Hematopoietic multipotent progenitor cell treated with erythropoietin and hydrocortisone succinate and interleukin-3 and kit ligand, for 17 days (in vitro differentiated cells): ENCODE data around the gene ERGIC2.
A peak's percentile ranks its signal among the peaks of the same experiment; 100 is the strongest.

Experiments used
- DNase-seq: peaks from one replicate; pipeline ENCODE4 v3.0.0-alpha.2; 2015; ENCODE audit warnings: low spot score

Gene ERGIC2

DNA sequence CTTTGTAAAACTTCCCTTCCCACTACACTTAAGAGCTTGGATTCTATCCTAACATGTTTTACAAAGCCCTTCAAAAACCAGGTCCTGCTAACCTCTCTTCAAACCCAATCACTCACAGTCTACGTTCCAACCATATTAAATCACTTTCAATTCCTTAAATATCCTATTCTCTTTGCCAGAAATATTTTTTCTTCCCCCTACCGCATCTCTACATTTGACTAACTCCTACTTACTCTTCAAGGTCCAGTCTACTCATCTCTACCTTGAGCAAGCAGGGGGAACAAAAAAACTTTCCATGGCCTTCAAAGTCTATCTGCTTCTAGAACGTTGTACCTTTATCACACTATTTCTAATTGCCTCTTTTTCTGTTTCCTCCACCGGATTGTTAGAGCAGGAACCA, 6.1 kb downstream of the ERGIC2 start:
- DNase-seq, result no peak

- DNase-seq, result no peak
Observed at GRCh38 chr12:29374012-29374411, 7.0 kb downstream of the ERGIC2 start.

DNA sequence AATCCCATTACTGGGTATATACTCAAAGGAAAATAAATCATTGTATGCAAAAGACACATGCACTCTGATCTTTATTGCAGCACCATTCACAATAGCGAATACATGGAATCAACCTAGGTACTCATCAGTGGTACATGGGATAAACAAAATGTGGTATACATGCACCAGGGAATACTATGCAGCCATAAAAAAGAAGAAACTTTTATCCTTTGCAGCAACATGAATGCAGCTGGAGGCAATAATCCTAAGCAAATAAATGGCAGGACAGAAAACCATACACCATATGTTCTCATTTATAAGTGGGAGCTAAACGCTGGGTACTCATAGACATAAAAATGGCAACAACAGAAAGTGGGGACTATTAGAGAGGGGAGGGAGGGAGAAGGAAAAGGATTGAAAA, 15.9 kb downstream of the ERGIC2 start:
- DNase-seq, result no peak

DNA sequence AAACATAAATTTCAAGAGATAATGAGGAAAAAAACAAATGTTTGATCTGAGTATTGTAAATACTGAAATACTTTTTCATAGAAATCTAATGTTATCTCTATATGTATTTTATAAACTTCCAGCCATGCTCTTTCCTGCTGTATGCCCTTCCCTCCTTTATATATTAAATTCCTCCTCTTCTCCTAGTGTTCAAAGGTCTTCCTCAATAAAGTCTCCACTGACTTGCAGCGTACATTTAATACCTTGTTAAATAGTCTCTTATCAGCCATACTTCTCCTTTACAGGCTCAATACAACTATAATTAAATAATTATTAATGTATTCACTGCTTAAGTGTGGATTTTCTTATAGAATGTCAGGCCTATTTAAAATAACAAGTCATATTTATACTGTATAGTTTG, 26.0 kb downstream of the ERGIC2 start:
- DNase-seq, result no peak

DNA sequence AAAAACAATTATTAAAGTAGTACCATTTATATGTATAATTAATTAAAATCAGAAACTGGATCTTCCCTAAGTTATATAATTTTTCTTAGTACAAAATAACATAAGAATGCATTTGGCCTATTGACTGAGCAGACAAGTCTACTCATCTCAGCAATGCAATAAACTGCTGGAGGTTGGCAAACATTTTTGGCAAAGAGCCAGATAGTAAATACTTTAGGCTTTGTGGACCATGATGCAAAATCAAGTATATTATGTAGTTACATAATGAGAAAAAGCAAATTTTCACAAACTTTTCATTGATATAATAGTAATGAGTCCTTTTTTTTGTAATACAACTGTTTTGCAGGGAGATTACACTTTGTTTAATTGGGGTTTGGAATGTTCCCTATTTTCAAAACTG, 30.9 kb downstream of the ERGIC2 start:
- DNase-seq, result peak; percentile 14

DNA sequence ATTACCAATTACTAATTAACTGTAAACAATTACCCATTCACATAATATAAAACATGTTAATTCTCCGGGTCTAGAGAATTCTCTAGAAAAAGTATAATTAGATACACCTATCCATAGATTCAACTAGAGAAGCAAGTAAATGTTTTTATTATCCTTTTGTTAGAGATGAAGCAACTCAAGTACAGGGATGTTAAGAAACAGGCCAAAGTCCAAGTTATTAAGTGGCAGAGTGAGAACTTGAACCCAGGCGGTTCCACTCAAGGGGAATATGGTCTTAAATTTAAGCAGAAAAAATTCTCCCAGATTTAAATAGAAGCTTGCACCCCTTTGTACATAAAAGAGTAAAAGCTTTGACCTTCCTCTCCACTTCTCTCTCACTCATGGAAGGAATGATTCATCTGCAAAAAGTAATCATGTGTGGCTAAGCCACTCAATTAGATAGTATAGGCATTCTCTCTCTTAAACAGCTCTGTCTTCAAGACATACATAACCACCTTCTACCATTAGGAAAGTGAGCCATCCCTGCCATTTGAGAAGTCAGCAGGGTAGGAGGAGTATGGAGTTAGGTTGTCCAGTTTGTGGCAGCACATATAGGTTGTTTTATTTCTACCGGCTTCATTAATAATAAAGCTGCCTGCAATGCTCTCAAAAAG, 34.1 kb downstream of the ERGIC2 start:
- DNase-seq, result no peak

- DNase-seq, result no peak
Observed at GRCh38 chr12:29343022-29343799, 37.8 kb downstream of the ERGIC2 start.

DNA sequence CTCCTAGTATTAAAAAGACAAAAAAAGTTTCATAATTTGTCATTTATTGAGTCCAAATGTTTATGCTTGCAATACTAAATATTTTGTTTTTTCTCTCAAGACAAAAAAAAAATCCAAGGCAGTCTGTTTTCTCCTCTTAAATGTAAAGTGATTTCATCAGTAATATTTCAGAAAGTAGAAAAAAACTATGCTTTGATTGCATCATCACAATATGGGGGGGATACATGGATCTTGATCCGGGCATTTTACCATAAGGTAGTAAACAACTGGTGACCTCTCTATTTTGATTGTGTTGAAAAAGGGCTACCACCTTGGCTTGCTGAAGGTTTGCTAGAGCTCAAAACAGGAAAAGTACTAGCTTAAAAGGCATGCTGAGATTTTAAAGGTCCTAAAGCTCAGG, 43.6 kb downstream of the ERGIC2 start:
- DNase-seq, result no peak

DNA sequence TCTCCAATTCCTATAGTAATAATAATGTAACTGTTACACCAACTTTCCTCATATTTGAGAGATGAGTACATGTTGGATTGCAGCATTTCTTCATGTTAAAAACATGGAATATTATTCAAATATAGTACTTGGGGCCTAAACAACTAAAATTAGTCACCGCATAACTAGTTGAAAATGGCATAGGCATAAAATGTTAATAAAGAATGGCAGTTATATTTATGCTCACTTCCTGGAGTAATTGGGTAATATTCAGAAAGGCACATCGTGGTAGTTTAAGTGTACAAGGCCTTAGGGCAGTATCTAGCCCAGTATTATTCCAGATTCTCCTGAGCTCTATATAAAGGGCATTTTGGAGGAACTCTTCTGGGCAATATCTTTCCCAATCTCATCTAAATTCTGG, 46.0 kb downstream of the ERGIC2 start:
- no peak for DNase-seq

DNA sequence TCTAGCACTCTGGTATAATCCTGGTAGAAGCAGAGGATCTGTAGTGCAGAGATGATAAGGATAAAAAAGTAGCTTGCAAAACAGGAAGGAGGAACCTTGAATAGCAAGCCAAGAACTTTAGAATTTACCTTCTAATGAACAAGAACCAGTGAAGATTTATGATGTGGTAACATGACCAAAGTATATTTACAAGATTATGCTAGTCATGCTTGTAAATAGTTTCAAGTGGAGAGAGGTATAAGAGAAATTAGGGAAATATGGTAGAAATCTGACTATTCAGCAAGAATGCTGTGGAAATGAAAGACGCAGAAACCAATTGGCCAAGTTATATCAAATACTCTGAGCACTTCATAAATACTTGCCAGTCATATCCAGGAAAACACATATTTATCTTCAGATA, 47.8 kb downstream of the ERGIC2 start:
- no peak for DNase-seq

DNA sequence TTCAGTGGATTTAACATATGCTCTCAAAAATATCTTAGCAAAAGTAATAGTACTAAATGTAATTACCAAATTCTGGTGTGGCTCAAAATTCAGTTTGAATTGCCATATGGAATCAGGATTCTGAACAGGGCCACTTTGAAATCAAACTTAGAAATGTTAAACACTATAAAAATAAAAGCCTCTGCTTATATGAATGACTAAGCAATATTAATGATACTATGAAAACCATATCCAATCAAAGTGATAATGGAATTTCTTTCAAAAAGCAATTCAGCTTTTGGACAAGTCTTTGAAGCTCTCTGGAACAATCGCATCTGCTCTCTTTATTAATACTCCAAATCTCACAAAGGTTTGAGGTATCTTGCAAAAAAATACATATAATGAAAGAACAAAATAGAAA, 51.6 kb downstream of the ERGIC2 start:
- no peak for DNase-seq

DNA sequence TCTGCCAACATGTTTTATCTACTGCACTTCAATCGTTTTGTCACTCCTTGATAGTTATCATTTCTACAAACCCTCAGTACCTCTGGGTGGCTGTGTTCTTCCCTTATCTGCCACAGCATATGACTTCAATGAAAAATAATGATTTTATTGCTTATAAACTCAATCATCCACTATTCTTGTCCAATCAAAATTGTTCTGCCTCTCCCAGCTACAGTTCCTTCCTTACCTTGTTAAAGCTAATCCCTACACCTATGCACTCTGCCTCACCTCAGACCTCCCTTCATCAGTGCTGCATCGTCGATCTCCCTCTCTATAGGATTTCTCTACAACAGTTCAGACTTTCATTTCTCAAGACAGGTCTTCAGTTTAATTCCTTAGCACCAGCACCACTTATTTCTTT, 58.8 kb downstream of the ERGIC2 start:
- DNase-seq, result no peak

DNA sequence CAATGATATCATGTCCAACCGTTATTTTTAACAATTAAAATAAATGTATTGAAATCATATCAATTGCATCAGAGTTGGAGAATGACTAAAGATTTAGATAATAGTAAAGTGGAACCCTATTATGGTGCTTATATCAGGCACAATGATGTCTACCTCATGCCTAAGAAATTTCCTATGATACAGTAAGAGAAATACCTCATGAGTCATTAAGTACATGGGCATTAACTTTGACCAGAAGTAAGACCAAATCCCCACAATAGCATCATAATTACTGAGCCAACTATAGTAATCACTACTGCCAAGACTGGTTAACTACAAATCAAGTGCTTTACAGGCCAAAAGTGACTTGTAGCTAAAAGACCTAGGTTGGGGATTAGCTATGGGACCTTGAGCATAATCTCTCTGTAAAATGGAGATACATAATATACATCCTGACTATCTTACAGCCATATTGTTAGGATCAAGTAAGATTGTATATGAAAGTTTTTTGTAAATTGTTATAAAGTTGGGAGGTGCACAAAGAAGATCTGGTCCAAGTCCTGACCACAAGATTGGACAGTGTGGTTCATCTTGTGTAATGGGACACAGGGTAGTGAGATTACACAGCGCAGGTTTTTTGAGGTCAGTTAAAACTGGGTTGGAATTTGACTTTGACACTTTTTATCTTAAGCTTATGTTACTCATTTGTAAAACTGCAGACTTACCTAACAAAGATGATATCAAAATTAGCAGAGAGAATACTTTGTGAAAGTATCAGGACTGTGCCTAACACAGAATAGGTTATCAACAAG, 60.5 kb downstream of the ERGIC2 start:
- DNase-seq, result no peak

DNA sequence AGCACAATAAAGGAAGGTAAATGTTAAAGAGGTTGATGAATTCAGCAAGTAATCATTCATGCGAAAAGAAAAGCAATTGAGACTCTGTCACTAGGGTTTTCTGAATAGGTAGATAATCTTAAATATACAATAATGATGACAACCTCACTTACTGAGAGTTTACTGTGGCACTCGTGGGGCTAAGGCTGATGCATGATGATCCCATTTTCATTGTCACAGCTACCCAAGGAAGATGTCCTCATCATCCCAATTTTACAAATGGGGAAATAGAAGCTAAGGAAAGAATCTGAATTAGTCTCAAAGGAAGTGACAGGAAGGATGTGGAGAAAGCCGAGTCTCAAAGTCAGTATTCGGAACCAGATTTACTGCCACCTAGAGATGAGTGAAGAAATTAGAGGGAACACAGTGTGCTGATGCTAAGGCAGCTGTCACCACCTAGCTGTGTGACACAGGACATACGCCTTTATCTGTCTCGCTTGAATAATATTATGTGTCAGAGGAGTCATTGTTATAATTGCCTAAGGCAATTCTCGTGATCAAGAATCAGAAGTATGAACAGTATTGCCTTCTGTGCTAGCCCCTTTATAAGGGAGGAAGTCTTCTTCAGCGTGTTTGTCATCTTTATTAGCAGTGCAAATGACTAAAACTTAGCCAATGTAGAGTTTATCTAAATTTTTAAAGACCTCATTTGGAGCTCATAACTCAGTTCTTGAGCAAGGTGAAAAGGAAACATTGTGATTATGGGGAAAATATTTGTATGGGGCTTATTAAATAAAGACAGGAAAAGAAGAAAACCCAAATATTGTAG, 63.2 kb downstream of the ERGIC2 start:
- no peak for DNase-seq

- DNase-seq, result no peak
Observed at GRCh38 chr12:29316752-29317151, 64.2 kb downstream of the ERGIC2 start.

DNA sequence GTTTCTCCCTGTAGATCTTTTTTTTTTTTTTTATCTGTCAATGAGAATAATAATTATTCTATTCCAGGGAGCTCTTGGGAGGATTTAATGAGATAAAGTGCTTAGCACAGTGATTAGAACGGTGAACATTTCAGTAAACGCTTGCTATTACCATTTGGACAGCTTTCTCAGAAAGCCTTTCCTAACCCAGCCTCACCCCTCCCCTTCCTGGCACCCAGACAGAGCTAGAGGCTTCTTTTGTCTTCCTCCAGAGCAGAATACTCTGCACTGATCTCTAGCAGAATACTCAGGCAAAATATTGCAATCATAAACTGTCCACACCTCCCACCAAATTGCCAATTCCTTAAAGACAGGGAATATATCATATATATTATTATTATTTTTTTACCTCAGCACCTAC, 66.6 kb downstream of the ERGIC2 start:
- DNase-seq, result no peak

- no peak for DNase-seq
Observed at GRCh38 chr12:29310899-29311298, 70.1 kb downstream of the ERGIC2 start.

DNA sequence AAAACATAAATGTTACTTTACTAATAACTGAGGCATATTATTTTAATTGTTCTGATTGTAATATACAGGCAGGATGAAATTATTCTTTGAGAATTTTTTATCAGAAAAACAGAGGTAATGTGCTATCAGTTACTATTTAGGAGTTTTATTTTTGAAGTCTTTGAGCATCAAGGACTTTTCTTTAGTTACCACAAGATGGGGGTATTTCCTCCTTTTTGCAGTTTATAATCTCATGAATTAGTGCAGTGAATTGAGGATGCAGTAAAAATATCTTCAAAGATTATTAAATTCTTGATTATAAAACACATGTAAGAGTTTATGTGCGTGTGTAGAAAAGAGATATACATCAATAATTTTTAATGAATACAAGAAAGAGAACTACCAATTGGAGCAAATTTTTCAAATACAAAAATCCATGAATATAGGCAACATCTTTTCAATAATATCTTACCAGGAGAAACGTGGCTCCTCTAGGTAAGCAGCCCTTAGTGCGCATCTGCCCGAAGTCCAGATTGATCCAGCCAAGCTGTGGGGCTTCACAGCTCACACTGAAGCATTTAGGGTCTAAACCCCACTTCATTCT, 71.6 kb downstream of the ERGIC2 start:
- no peak for DNase-seq

DNA sequence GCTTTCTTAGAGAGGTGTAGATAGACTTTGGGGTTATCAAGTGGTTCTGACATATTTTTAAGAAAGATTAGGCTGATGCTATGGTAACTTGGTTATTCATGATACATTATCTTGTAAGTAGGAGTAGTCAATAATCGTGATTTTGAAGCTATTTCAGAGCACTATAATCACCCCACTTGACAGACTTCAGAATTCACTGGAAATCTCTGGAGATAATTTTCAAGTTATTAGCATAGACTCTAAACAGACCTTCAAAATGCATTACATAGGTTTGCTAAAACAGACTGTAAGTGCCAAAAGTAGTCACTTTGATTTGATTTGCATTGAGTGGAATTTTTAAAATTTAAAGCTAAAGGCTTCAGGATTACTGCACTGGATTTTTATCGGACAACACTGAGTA, 74.3 kb downstream of the ERGIC2 start:
- no peak for DNase-seq

GRCh38 chr12:29306266-29306665, 74.7 kb downstream of the ERGIC2 start:
- no peak for DNase-seq

DNA sequence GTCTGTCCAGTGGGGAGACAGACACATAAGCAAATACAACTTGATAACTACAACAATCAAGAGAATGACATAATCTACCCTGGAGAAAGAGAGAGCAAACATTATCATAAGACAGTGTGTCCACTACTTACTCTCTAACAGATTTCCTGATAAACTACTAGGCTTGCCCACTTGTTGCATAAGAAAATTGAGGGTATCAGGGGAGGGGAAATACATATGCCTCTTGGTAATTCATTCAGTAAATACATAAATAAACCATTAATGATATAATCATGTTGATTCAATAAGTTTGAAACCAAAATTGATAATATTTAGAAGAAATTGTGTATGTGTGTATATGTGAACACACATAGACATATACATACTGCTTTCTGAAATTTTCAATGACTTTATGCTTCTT, 76.6 kb downstream of the ERGIC2 start:
- DNase-seq, result no peak

GRCh38 chr12:29301114-29301513, 79.9 kb downstream of the ERGIC2 start:
- no peak for DNase-seq
